ENCODE data around the gene CEACAM7. TPM values are rescaled to one million over a fixed set of nuclear protein-coding genes. Genes with fewer than 3 reads are reported as not detected.

The CEACAM7 gene
- total and polyA plus RNA-seq, 10 donors: 0.13 TPM; not detected in 9

DNA sequence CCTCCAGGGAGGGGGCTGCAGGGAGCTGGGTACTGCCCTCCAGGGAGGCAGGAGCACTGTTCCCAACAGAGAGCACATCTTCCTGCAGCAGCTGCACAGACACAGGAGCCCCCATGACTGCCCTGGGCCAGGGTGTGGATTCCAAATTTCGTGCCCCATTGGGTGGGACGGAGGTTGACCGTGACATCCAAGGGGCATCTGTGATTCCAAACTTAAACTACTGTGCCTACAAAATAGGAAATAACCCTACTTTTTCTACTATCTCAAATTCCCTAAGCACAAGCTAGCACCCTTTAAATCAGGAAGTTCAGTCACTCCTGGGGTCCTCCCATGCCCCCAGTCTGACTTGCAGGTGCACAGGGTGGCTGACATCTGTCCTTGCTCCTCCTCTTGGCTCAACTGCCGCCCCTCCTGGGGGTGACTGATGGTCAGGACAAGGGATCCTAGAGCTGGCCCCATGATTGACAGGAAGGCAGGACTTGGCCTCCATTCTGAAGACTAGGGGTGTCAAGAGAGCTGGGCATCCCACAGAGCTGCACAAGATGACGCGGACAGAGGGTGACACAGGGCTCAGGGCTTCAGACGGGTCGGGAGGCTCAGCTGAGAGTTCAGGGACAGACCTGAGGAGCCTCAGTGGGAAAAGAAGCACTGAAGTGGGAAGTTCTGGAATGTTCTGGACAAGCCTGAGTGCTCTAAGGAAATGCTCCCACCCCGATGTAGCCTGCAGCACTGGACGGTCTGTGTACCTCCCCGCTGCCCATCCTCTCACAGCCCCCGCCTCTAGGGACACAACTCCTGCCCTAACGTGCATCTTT lies 12.5 kb upstream of the CEACAM7 start:
- 70 to 82% (median 77%) methylated on average over 12 to 13 of the region's 13 CpGs for WGBS, 5 donors
- intact Hi-C loops (cut with DNase I; ENCODE audit: low total_unique reads): no loop called here
- no peaks in the 10 kb centered on the region for H3K9me3 ChIP-seq
- H3K4me1 ChIP-seq: no peaks in the 10 kb centered on the region
- H3K27ac ChIP-seq: no peak overlapping the region
- peaks cover 0 to 74% (median 17%) of the 10 kb centered on the region in 7 donors for H3K27me3 ChIP-seq (replicated peaks in 1 of 7)
- peak; percentile 29 for DNase-seq
- no peak for TF ChIP-seq POLR2A (IDR thresholded peaks at IDR 0.05)
- TF ChIP-seq, protein P1, sequence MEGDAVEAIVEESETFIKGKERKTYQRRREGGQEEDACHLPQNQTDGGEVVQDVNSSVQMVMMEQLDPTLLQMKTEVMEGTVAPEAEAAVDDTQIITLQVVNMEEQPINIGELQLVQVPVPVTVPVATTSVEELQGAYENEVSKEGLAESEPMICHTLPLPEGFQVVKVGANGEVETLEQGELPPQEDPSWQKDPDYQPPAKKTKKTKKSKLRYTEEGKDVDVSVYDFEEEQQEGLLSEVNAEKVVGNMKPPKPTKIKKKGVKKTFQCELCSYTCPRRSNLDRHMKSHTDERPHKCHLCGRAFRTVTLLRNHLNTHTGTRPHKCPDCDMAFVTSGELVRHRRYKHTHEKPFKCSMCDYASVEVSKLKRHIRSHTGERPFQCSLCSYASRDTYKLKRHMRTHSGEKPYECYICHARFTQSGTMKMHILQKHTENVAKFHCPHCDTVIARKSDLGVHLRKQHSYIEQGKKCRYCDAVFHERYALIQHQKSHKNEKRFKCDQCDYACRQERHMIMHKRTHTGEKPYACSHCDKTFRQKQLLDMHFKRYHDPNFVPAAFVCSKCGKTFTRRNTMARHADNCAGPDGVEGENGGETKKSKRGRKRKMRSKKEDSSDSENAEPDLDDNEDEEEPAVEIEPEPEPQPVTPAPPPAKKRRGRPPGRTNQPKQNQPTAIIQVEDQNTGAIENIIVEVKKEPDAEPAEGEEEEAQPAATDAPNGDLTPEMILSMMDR (IDR thresholded peaks at IDR 0.05 in 8 of 11, conservative IDR thresholded peaks at IDR 0.05 in 3 of 11): no peak
- TF ChIP-seq POLR2AphosphoS5 (IDR thresholded peaks at IDR 0.05): no peak
- H3K4me3 ChIP-seq: no peak overlapping the region
- no peaks in the 10 kb centered on the region for H3K36me3 ChIP-seq

DNA sequence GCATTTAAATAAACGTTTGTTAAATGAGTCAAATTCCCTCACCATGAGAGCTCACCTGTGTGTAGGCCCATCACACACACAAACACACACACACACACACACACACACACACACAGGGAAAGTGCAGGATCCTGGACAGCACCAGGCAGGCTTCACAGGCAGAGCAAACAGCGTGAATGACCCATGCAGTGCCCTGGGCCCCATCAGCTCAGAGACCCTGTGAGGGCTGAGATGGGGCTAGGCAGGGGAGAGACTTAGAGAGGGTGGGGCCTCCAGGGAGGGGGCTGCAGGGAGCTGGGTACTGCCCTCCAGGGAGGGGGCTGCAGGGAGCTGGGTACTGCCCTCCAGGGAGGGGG lies 11.9 kb upstream of the CEACAM7 start:
- Histone ChIP-seq H3K4me3 (no peak overlapping the region), H3K9me3 (no peaks in the 10 kb centered on the region), H3K4me1 (no peaks in the 10 kb centered on the region), H3K36me3 (no peaks in the 10 kb centered on the region), H3K27me3 (replicated peaks in 1 of 7) (peaks cover 0 to 74% (median 17%) of the 10 kb centered on the region in 7 donors), H3K27ac (no peak overlapping the region)
- TF ChIP-seq POLR2A (IDR thresholded peaks at IDR 0.05): no peak
- no peak for TF ChIP-seq POLR2AphosphoS5 (IDR thresholded peaks at IDR 0.05)
- TF ChIP-seq, protein P1 (IDR thresholded peaks at IDR 0.05 in 8 of 11, conservative IDR thresholded peaks at IDR 0.05 in 3 of 11): no peak
- DNase-seq: no peak
- intact Hi-C loops (cut with DNase I; ENCODE audit: low total_unique reads): no loop called here
- WGBS, 5 donors: 56 to 76% (median 59%) methylated on average over 2 of the region's 2 CpGs

DNA sequence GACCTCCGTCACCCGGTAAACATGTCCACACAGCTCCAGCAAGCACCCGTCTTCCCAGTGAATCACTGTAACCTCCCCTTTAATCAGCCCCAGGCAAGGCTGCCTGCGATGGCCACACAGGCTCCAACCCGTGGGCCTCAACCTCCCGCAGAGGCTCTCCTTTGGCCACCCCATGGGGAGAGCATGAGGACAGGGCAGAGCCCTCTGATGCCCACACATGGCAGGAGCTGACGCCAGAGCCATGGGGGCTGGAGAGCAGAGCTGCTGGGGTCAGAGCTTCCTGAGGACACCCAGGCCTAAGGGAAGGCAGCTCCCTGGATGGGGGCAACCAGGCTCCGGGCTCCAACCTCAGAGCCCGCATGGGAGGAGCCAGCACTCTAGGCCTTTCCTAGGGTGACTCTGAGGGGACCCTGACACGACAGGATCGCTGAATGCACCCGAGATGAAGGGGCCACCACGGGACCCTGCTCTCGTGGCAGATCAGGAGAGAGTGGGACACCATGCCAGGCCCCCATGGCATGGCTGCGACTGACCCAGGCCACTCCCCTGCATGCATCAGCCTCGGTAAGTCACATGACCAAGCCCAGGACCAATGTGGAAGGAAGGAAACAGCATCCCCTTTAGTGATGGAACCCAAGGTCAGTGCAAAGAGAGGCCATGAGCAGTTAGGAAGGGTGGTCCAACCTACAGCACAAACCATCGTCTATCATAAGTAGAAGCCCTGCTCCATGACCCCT lies 11.3 kb upstream of the CEACAM7 start:
- H3K4me3 ChIP-seq: no peak overlapping the region
- H3K4me1 ChIP-seq: no peaks in the 10 kb centered on the region
- WGBS, 5 donors: 68 to 84% (median 72%) methylated on average over 10 to 17 of the region's 17 CpGs
- H3K27me3 ChIP-seq (replicated peaks in 1 of 7): peaks cover 0 to 74% (median 14%) of the 10 kb centered on the region in 7 donors
- H3K36me3 ChIP-seq: no peaks in the 10 kb centered on the region
- DNase-seq: peak; percentile 51
- H3K9me3 ChIP-seq: no peaks in the 10 kb centered on the region
- intact Hi-C loops (cut with DNase I; ENCODE audit: low total_unique reads): no loop called here
- no peak overlapping the region for H3K27ac ChIP-seq
- no peak for TF ChIP-seq POLR2AphosphoS5 (IDR thresholded peaks at IDR 0.05)
- TF ChIP-seq, protein P1 (IDR thresholded peaks at IDR 0.05 in 8 of 11, conservative IDR thresholded peaks at IDR 0.05 in 3 of 11): no peak

DNA sequence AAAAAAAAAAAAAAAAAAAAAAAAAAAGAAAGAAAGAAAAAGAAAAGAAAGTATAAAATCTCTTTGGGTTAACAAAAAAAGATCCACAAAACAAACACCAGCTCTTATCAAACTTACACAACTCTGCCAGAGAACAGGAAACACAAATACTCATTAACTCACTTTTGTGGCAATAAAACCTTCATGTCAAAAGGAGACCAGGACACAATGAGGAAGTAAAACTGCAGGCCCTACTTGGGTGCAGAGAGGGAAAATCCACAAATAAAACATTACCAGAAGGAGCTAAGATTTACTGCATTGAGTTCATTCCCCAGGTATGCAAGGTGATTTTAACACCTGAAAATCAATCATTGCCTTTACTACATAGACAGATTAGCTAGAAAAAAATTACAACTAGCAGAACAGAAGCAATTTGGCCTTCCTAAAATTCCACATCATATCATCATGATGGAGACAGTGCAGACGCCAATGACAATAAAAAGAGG lies 10.7 kb upstream of the CEACAM7 start:
- no peak for DNase-seq
- TF ChIP-seq, protein P1 (IDR thresholded peaks at IDR 0.05 in 8 of 11, conservative IDR thresholded peaks at IDR 0.05 in 3 of 11): no peak
- TF ChIP-seq POLR2AphosphoS5 (IDR thresholded peaks at IDR 0.05) (no peak), POLR2A (IDR thresholded peaks at IDR 0.05) (no peak)
- peaks cover 0 to 74% (median 10%) of the 10 kb centered on the region in 7 donors for H3K27me3 ChIP-seq (replicated peaks in 1 of 7)
- no peak overlapping the region for H3K27ac ChIP-seq
- WGBS, 5 donors: 37 to 75% (median 47%) methylated on average over 1 of the region's 1 CpG
- no peak overlapping the region for H3K4me3 ChIP-seq
- intact Hi-C loops (cut with DNase I; ENCODE audit: low total_unique reads): no loop called here
- H3K36me3 ChIP-seq: no peaks in the 10 kb centered on the region
- H3K9me3 ChIP-seq: peaks cover 0 to 5% (median 1%) of the 10 kb centered on the region in 8 donors
- no peaks in the 10 kb centered on the region for H3K4me1 ChIP-seq
